HG02678 (cell line): Measurements from ENCODE around the gene ZMYND15.

Experiments used
- ATAC-seq: cut with Tn5 transposase; IDR thresholded peaks from one replicate; pipeline ENCODE4 v1.9.1; 2021; ENCODE audit warnings: mild to moderate bottlenecking, moderate library complexity; ENCODE audit not compliant: unreplicated experiment

Gene ZMYND15

GRCh38 chr17:4742133-4742532 is 2.5 kb downstream of the ZMYND15 start:
- ATAC-seq: no peak

GRCh38 chr17:4742629-4743028 is 3.0 kb downstream of the ZMYND15 start:
- ATAC-seq: no peak

GRCh38 chr17:4743216-4743615 is 3.6 kb downstream of the ZMYND15 start:
- ATAC-seq: no peak

- ATAC-seq: no peak
Measured at GRCh38 chr17:4743898-4744297, 4.3 kb downstream of the ZMYND15 start.

GRCh38 chr17:4744999-4745969 is 5.7 kb downstream of the ZMYND15 start:
- no peak for ATAC-seq

- no peak for ATAC-seq
Measured at GRCh38 chr17:4747847-4748246, 8.2 kb downstream of the ZMYND15 start.

GRCh38 chr17:4748686-4749085 is 9.1 kb downstream of the ZMYND15 start:
- ATAC-seq: no peak

- ATAC-seq: no peak
Measured at GRCh38 chr17:4750606-4751005, 11.0 kb downstream of the ZMYND15 start.

- no peak for ATAC-seq
Measured at GRCh38 chr17:4751932-4752331, 12.3 kb downstream of the ZMYND15 start.

GRCh38 chr17:4753392-4753791 is 13.8 kb downstream of the ZMYND15 start:
- no peak for ATAC-seq

GRCh38 chr17:4759776-4760236 is 20.2 kb downstream of the ZMYND15 start:
- ATAC-seq: no peak

- no peak for ATAC-seq
Measured at GRCh38 chr17:4764595-4764994, 25.0 kb downstream of the ZMYND15 start.

- ATAC-seq: no peak
Measured at GRCh38 chr17:4766201-4766600, 26.6 kb downstream of the ZMYND15 start.

- no peak for ATAC-seq
Measured at GRCh38 chr17:4766723-4767122, 27.1 kb downstream of the ZMYND15 start.

GRCh38 chr17:4768298-4768697 is 28.7 kb downstream of the ZMYND15 start:
- ATAC-seq: no peak

- no peak for ATAC-seq
Measured at GRCh38 chr17:4769628-4770027, 30.0 kb downstream of the ZMYND15 start.

- ATAC-seq: no peak
Measured at GRCh38 chr17:4771519-4772234, 32.0 kb downstream of the ZMYND15 start, which contains the start of gene TM4SF5. TSS of gene TM4SF5 (plus strand) at chr17:4771886. CDS start at chr17:4771923, 37 bp downstream.

- no peak for ATAC-seq
Measured at GRCh38 chr17:4772235-4772613, 32.6 kb downstream of the ZMYND15 start.

GRCh38 chr17:4777969-4778760 is 38.5 kb downstream of the ZMYND15 start:
- ATAC-seq: no peak

GRCh38 chr17:4780325-4780955 is 40.8 kb downstream of the ZMYND15 start:
- ATAC-seq: no peak
